H9 (cell line): ENCODE measurements around the gene LRCH1. TPM values are rescaled to one million over a fixed set of nuclear protein-coding genes. Genes with fewer than 3 reads are reported as not detected.

Experiments used
- DNase-seq: peaks from one replicate; pipeline ENCODE4 v3.0.0-alpha.2; 2017
- H2AFZ ChIP-seq: one replicate; pipeline ENCODE4 v1.6.1; 2013; ENCODE audit warnings: mild to moderate bottlenecking, low read length, control low read depth, moderate library complexity
- H2AK5ac ChIP-seq: 2 replicates; pipeline ENCODE4 v1.6.1; 2013; ENCODE audit warnings: low read length, control low read depth, mixed read lengths; ENCODE audit not compliant: insufficient read length
- H2BK120ac ChIP-seq: one replicate; pipeline ENCODE4 v1.6.1; 2013; ENCODE audit warnings: low read depth, mild to moderate bottlenecking, low read length, control low read depth, inconsistent platforms; ENCODE audit not compliant: poor library complexity, severe bottlenecking
- H2BK12ac ChIP-seq: 2 replicates; pipeline ENCODE4 v1.6.1; 2013; ENCODE audit warnings: low read length, control low read depth, mixed read lengths, low read depth; ENCODE audit not compliant: insufficient read length
- H2BK15ac ChIP-seq: 2 replicates; pipeline ENCODE4 v1.6.1; 2013; ENCODE audit warnings: low read depth, low read length, control low read depth
- H2BK20ac ChIP-seq: one replicate; pipeline ENCODE4 v1.6.1; 2013; ENCODE audit warnings: low read depth, mild to moderate bottlenecking, low read length, control low read depth, inconsistent platforms; ENCODE audit not compliant: poor library complexity, severe bottlenecking
- H2BK5ac ChIP-seq: 2 replicates; pipeline ENCODE4 v1.6.1; 2013; ENCODE audit warnings: low read length, control low read depth, mixed read lengths; ENCODE audit not compliant: insufficient read length
- H3K14ac ChIP-seq: 2 replicates; pipeline ENCODE4 v1.6.1; 2013; ENCODE audit warnings: low read length, control low read depth; ENCODE audit not compliant: insufficient read depth
- H3K18ac ChIP-seq: 2 replicates; pipeline ENCODE4 v1.6.1; 2013; ENCODE audit warnings: low read depth, mild to moderate bottlenecking, mixed read lengths, low read length, control low read depth; ENCODE audit not compliant: insufficient read length
- H3K23ac ChIP-seq: 2 replicates; pipeline ENCODE4 v1.6.1; 2013; ENCODE audit warnings: low read length, control low read depth, mixed read lengths, low read depth; ENCODE audit not compliant: insufficient read length
- H3K23me2 ChIP-seq: 2 replicates; pipeline ENCODE4 v1.6.1; 2013; ENCODE audit warnings: low read depth, mild to moderate bottlenecking, mixed read lengths, low read length, control low read depth; ENCODE audit not compliant: insufficient read length, poor library complexity, severe bottlenecking
- H3K27ac ChIP-seq: 2 replicates; pipeline ENCODE4 v1.5.1; 2013; ENCODE audit warnings: low read length, control low read depth, mixed read lengths, low read depth; ENCODE audit not compliant: insufficient read length
- H3K27me3 ChIP-seq: 2 replicates; pipeline ENCODE4 v1.6.1; 2013; ENCODE audit warnings: low read length, control low read depth, inconsistent platforms; ENCODE audit not compliant: insufficient read depth
- H3K4ac ChIP-seq: 2 replicates; pipeline ENCODE4 v1.6.1; 2013; ENCODE audit warnings: low read depth, mild to moderate bottlenecking, control low read depth, inconsistent platforms, low read length, moderate library complexity
- H3K4me1 ChIP-seq: 2 replicates; pipeline ENCODE4 v1.6.1; 2013; ENCODE audit warnings: low read length, control low read depth, inconsistent platforms; ENCODE audit not compliant: insufficient read depth
- H3K4me2 ChIP-seq: 2 replicates; pipeline ENCODE4 v1.6.1; 2013; ENCODE audit warnings: low read length, control low read depth, mixed read lengths; ENCODE audit not compliant: insufficient read length, insufficient read depth
- H3K56ac ChIP-seq: 2 replicates; pipeline ENCODE4 v1.6.1; 2013; ENCODE audit warnings: low read depth, mild to moderate bottlenecking, mixed read lengths, low read length, control low read depth; ENCODE audit not compliant: insufficient read length
- H3K79me1 ChIP-seq: 2 replicates; pipeline ENCODE4 v1.6.1; 2013; ENCODE audit warnings: low read depth, mild to moderate bottlenecking, moderate library complexity, low read length, control low read depth, inconsistent platforms; ENCODE audit not compliant: insufficient read depth, poor library complexity, severe bottlenecking
- H3K79me2 ChIP-seq: 2 replicates; pipeline ENCODE4 v1.6.1; 2013; ENCODE audit warnings: low read length, control low read depth, inconsistent platforms; ENCODE audit not compliant: insufficient read depth
- H3K9ac ChIP-seq: 2 replicates; pipeline ENCODE4 v1.6.1; 2013; ENCODE audit warnings: low read length, control low read depth, mixed read lengths; ENCODE audit not compliant: insufficient read length; ENCODE audit errors: extremely low read depth
- H3K9me3 ChIP-seq: one replicate; pipeline ENCODE4 v1.6.1; 2013; ENCODE audit warnings: low read depth, low read length, inconsistent platforms; ENCODE audit not compliant: control insufficient read depth
- H3T11ph ChIP-seq: one replicate; pipeline ENCODE4 v1.6.1; 2013; ENCODE audit warnings: mild to moderate bottlenecking, low read length, control low read depth, inconsistent platforms
- H4K20me1 ChIP-seq: one replicate; pipeline ENCODE4 v1.6.1; 2013; ENCODE audit not compliant: control insufficient read depth, insufficient read length, insufficient read depth
- H4K5ac ChIP-seq: 2 replicates; pipeline ENCODE4 v1.6.1; 2013; ENCODE audit warnings: low read depth, mild to moderate bottlenecking, mixed read lengths, low read length, control low read depth; ENCODE audit not compliant: insufficient read length
- H4K8ac ChIP-seq: replicated peaks from 2 replicates; pipeline ENCODE4 v1.6.1; 2013; ENCODE audit warnings: low read length, control low read depth, mixed read lengths, low read depth; ENCODE audit not compliant: insufficient read length
- H4K91ac ChIP-seq: 2 replicates; pipeline ENCODE4 v1.6.1; 2013; ENCODE audit warnings: low read depth, mild to moderate bottlenecking, moderate library complexity, mixed read lengths, low read length, control low read depth; ENCODE audit not compliant: insufficient read length
- H3K27ac Mint-ChIP-seq, 3 experiments: 2 replicates in 2 of 3; 3 replicates in 1 of 3; pipeline ENCODE4 v1.8.0; 2020 to 2021; ENCODE audit warnings: mixed read lengths in 3 of 3, mild to moderate bottlenecking in 1 of 3, moderate library complexity in 1 of 3
- H3K27me3 Mint-ChIP-seq: 2 replicates; pipeline ENCODE4 v1.8.0; 2021; ENCODE audit warnings: low read depth, mild to moderate bottlenecking, moderate library complexity, mixed read lengths
- H3K36me3 Mint-ChIP-seq, 3 experiments: 2 replicates in 2 of 3; 3 replicates in 1 of 3; pipeline ENCODE4 v1.8.0; 2020 to 2021; ENCODE audit warnings: low read depth in 3 of 3, mixed read lengths in 3 of 3; ENCODE audit not compliant: insufficient read depth in 1 of 3
- H3K4me1 Mint-ChIP-seq, 2 experiments: 2 replicates each; pipeline ENCODE4 v1.8.0; 2020; ENCODE audit warnings: mixed read lengths in 2 of 2
- H3K4me3 Mint-ChIP-seq, 2 experiments: 2 replicates in 1 of 2; 3 replicates in 1 of 2; pipeline ENCODE4 v1.8.0; 2020 to 2021; ENCODE audit warnings: mild to moderate bottlenecking in 2 of 2, mixed read lengths in 2 of 2, moderate library complexity in 1 of 2
- H3K9me3 Mint-ChIP-seq, 2 experiments: 2 replicates in 1 of 2; 3 replicates in 1 of 2; pipeline ENCODE4 v1.8.0; 2020; ENCODE audit warnings: mild to moderate bottlenecking in 2 of 2, mixed read lengths in 2 of 2, moderate library complexity in 1 of 2
- WGBS: extraction: QIAGEN DNeasy Blood & Tissue Kit; methylation state at CpG from one replicate; pipeline ENCODE4 v1.1.7; 2013; ENCODE audit warnings: missing lambda C conversion rate, low lambda C conversion rate, mixed read lengths; ENCODE audit not compliant: insufficient read length; ENCODE audit errors: extremely low coverage; 5-methylcytosine and 5-hydroxymethylcytosine counted together
- total RNA-seq: library from RNA; stranded (reverse); gene quantifications from 2 replicates; pipeline ENCODE4 v1.2.1, GENCODE V29; 2021
- TF ChIP-seq, protein P1 (sequence below): fragments of 200-600 bp; sonication (generic); conservative IDR thresholded peaks from 3 replicates; pipeline ENCODE4 v1.8.0; 2021; ENCODE audit warnings: antibody characterized with exemption, mild to moderate bottlenecking

LRCH1 gene
- total RNA-seq, 1 experiment from 2014 or later: 8.0 TPM

DNA sequence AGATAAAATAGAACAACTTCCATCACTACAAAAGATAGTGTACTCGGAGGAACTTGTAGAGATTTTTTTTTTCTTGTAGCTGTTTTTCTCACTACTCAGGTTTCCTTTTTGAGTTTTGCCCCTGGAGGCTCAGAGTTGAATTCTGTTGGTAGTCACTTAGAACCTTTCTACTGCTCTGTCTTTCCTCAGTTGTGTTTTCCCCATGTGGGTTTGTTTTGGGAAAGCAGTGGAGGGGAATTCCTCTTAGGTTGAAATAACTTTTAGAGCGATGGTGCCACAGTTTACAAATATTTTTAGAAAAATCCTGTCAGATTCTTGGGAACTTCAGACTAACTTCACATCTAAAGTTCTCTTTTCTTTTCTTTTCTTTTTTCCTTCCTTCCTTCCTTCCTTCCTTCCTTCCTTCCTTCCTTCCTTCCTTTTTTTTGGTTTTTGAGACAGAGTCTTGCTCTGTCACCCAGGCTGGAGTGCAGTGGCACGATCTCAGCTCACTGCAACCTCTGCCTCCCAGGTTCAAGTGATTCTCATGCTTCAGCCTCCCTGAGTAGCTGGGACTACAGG lies 65.8 kb downstream of the LRCH1 start:
- H2AK5ac ChIP-seq: no peak overlapping the region
- no CpG with 5 or more reads among the region's 3 CpGs for WGBS
- H3K14ac ChIP-seq: no peak overlapping the region
- H3K4ac ChIP-seq: no peak overlapping the region
- H4K91ac ChIP-seq: no peak overlapping the region
- no peak overlapping the region for H2BK5ac ChIP-seq
- no peak overlapping the region for H2BK12ac ChIP-seq
- no peak overlapping the region for H4K5ac ChIP-seq
- no peak overlapping the region for H3K9ac ChIP-seq
- no peaks in the 10 kb centered on the region for H3K9me3 ChIP-seq
- no peak overlapping the region for H3K4me3 Mint-ChIP-seq
- no peaks in the 10 kb centered on the region for H3K27me3 ChIP-seq
- H3K27ac Mint-ChIP-seq: peak overlapping the region in 2 of 3 experiments; percentile 54 to 93; a peak in 4 of 7 replicates
- no peaks in the 10 kb centered on the region for H3K27me3 Mint-ChIP-seq
- H3K4me1 ChIP-seq: peaks cover 15% of the 10 kb centered on the region
- H3K56ac ChIP-seq: no peak overlapping the region
- H3K23me2 ChIP-seq: no peaks in the 10 kb centered on the region
- no peaks in the 10 kb centered on the region for H3K9me3 Mint-ChIP-seq
- no peak overlapping the region for H4K8ac ChIP-seq
- no peak overlapping the region for H2BK20ac ChIP-seq
- no peak overlapping the region for H2BK15ac ChIP-seq
- peaks cover 10% of the 10 kb centered on the region for H3K79me1 ChIP-seq
- H2AFZ ChIP-seq: no peak overlapping the region
- DNase-seq: no peak
- H3K79me2 ChIP-seq: peaks cover 8% of the 10 kb centered on the region; the same call in 1 of the 2 replicates
- H3K4me2 ChIP-seq: no peak overlapping the region
- no peaks in the 10 kb centered on the region for H4K20me1 ChIP-seq
- peaks cover 49 to 62% of the 10 kb centered on the region in 2 experiments for H3K4me1 Mint-ChIP-seq
- TF ChIP-seq, protein P1, sequence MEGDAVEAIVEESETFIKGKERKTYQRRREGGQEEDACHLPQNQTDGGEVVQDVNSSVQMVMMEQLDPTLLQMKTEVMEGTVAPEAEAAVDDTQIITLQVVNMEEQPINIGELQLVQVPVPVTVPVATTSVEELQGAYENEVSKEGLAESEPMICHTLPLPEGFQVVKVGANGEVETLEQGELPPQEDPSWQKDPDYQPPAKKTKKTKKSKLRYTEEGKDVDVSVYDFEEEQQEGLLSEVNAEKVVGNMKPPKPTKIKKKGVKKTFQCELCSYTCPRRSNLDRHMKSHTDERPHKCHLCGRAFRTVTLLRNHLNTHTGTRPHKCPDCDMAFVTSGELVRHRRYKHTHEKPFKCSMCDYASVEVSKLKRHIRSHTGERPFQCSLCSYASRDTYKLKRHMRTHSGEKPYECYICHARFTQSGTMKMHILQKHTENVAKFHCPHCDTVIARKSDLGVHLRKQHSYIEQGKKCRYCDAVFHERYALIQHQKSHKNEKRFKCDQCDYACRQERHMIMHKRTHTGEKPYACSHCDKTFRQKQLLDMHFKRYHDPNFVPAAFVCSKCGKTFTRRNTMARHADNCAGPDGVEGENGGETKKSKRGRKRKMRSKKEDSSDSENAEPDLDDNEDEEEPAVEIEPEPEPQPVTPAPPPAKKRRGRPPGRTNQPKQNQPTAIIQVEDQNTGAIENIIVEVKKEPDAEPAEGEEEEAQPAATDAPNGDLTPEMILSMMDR: no peak
- H2BK120ac ChIP-seq: no peak overlapping the region
- H3K23ac ChIP-seq: no peak overlapping the region
- no peak overlapping the region for H3T11ph ChIP-seq
- H3K27ac ChIP-seq: no peak overlapping the region
- H3K36me3 Mint-ChIP-seq: no peaks in the 10 kb centered on the region
- H3K18ac ChIP-seq: no peak overlapping the region
